Loucy (cell line): ENCODE results near the gene CEACAM8.

Experiments
- H2AFZ ChIP-seq: fragments of 200-600 bp; sonication (generic); 2 replicates; pipeline ENCODE4 v1.6.0; 2016; ENCODE audit warnings: antibody characterized with exemption, mild to moderate bottlenecking, low read length, moderate library complexity
- H3F3A ChIP-seq: fragments of 200-600 bp; 2 replicates; pipeline ENCODE4 v1.6.0; 2016; ENCODE audit warnings: antibody characterized with exemption, low read depth, mild to moderate bottlenecking
- H3K27me3 ChIP-seq: fragments of 200-600 bp; sonication (generic); 2 replicates; pipeline ENCODE4 v1.6.1; 2014; ENCODE audit warnings: low read length, mild to moderate bottlenecking; ENCODE audit not compliant: insufficient read depth, poor library complexity, severe bottlenecking
- H3K36me3 ChIP-seq: fragments of 200-600 bp; sonication (generic); 2 replicates; pipeline ENCODE4 v1.6.1; 2016; ENCODE audit warnings: low read length; ENCODE audit not compliant: insufficient read depth
- H3K4me1 ChIP-seq: fragments of 200-600 bp; sonication (generic); 2 replicates; pipeline ENCODE4 v1.5.1; 2014; ENCODE audit warnings: low read length, mild to moderate bottlenecking; ENCODE audit not compliant: insufficient read depth, poor library complexity, severe bottlenecking
- H3K4me2 ChIP-seq: fragments of 200-600 bp; sonication (generic); 2 replicates; pipeline ENCODE4 v1.6.0; 2014; ENCODE audit warnings: antibody characterized with exemption, low read length, low read depth, mild to moderate bottlenecking; ENCODE audit not compliant: poor library complexity, severe bottlenecking
- H3K4me3 ChIP-seq: fragments of 200-600 bp; sonication (generic); 2 replicates; pipeline ENCODE4 v1.5.1; 2014; ENCODE audit warnings: low read length, mild to moderate bottlenecking, mixed read lengths; ENCODE audit not compliant: poor library complexity, severe bottlenecking
- H3K79me2 ChIP-seq: fragments of 200-600 bp; sonication (generic); 2 replicates; pipeline ENCODE4 v1.6.1; 2014; ENCODE audit warnings: low read length; ENCODE audit not compliant: insufficient read depth
- H3K9ac ChIP-seq: fragments of 200-600 bp; sonication (generic); 2 replicates; pipeline ENCODE4 v1.6.0; 2014; ENCODE audit warnings: mild to moderate bottlenecking, low read depth, low read length, moderate library complexity; ENCODE audit not compliant: poor library complexity, severe bottlenecking
- H3K9me2 ChIP-seq: fragments of 200-600 bp; sonication (generic); replicated peaks from 2 replicates; pipeline ENCODE4 v1.6.1; 2016; ENCODE audit warnings: low read depth, low read length, mixed read lengths
- H3K9me3 ChIP-seq: fragments of 200-600 bp; sonication (generic); 2 replicates; pipeline ENCODE4 v1.6.1; 2014; ENCODE audit warnings: mild to moderate bottlenecking, antibody characterized with exemption, low read length, low read depth; ENCODE audit not compliant: insufficient read depth
- H4K20me1 ChIP-seq: fragments of 200-600 bp; sonication (generic); 2 replicates; pipeline ENCODE4 v1.6.0; 2014; ENCODE audit warnings: antibody characterized with exemption, low read length, mild to moderate bottlenecking; ENCODE audit not compliant: insufficient read depth, poor library complexity, severe bottlenecking
- EZH2phosphoT487 ChIP-seq: fragments of 200-600 bp; IDR thresholded peaks from 2 replicates; pipeline ENCODE4 v1.6.1; 2018; ENCODE audit warnings: antibody characterized with exemption, mild to moderate bottlenecking, moderate library complexity, borderline replicate concordance
- TF ChIP-seq, protein P1 (sequence below): fragments of 200-600 bp; sonication (generic); conservative IDR thresholded peaks from 2 replicates; pipeline ENCODE4 v1.5.1; 2014; ENCODE audit warnings: mild to moderate bottlenecking, antibody characterized with exemption, low read length

CEACAM8 gene

DNA sequence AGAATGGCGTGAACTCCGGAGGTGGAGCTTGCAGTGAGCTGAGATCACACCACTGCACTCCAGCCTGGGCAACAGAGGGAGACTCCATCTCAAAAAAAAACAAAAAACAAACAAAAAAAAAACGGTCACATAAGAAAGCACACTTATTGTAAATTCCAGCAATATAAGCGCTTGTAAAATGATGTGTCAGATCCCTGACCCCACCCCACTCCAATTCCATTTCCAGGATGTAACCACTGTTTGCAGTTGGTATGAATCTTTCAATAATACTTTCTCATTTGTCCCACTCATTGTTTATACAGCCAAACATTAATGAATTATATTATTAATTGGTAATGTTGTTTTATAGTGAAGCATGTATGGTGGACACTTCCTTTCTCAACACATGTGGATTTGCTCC lies 50.6 kb downstream of the CEACAM8 start:
- Histone ChIP-seq H3K9ac (no peak overlapping the region), H3K9me3 (no peaks in the 10 kb centered on the region)

DNA sequence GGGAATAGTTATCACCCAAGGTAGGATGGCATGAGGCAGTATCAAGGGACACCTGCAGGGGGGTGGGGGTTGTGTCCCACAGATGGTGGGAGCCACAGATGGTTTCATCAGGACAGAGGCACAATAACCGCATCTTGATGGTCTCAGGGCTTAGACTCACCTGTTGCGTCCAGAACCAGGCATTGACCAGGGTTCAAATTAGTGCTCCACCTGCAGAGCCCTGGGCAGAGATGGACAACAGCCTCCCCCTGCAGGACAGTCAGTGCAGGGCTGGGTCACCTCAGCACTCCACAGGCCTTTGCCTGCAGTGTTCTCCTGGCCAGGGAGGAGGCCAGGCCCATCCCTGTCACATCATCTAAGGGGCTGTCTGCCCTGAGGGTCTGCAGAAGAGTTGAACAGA lies 51.9 kb downstream of the CEACAM8 start:
- Histone ChIP-seq H3K9me3 (no peaks in the 10 kb centered on the region), H3K36me3 (no peaks in the 10 kb centered on the region), H3F3A (no peaks in the 10 kb centered on the region), H3K79me2 (no peaks in the 10 kb centered on the region), H3K4me2 (no peak overlapping the region), H2AFZ (no peak overlapping the region), H3K9ac (no peak overlapping the region), H3K9me2 (no peaks in the 10 kb centered on the region), H3K27me3 (no peaks in the 10 kb centered on the region), H4K20me1 (no peaks in the 10 kb centered on the region), H3K4me1 (no peaks in the 10 kb centered on the region), H3K4me3 (no peak overlapping the region)
- no peak for TF ChIP-seq EZH2phosphoT487
- TF ChIP-seq, protein P1, sequence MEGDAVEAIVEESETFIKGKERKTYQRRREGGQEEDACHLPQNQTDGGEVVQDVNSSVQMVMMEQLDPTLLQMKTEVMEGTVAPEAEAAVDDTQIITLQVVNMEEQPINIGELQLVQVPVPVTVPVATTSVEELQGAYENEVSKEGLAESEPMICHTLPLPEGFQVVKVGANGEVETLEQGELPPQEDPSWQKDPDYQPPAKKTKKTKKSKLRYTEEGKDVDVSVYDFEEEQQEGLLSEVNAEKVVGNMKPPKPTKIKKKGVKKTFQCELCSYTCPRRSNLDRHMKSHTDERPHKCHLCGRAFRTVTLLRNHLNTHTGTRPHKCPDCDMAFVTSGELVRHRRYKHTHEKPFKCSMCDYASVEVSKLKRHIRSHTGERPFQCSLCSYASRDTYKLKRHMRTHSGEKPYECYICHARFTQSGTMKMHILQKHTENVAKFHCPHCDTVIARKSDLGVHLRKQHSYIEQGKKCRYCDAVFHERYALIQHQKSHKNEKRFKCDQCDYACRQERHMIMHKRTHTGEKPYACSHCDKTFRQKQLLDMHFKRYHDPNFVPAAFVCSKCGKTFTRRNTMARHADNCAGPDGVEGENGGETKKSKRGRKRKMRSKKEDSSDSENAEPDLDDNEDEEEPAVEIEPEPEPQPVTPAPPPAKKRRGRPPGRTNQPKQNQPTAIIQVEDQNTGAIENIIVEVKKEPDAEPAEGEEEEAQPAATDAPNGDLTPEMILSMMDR = no peak

More for the DNA sequence above, 50.6 kb downstream of the CEACAM8 start:
- no peaks in the 10 kb centered on the region for H4K20me1 ChIP-seq
- H3F3A ChIP-seq = no peaks in the 10 kb centered on the region
- no peak overlapping the region for H3K4me2 ChIP-seq
- H3K4me1 ChIP-seq = no peaks in the 10 kb centered on the region
- H3K27me3 ChIP-seq = no peaks in the 10 kb centered on the region
- no peak overlapping the region for H2AFZ ChIP-seq
- H3K4me3 ChIP-seq = no peak overlapping the region
- no peaks in the 10 kb centered on the region for H3K9me2 ChIP-seq
- H3K36me3 ChIP-seq = no peaks in the 10 kb centered on the region
- TF ChIP-seq, protein P1 = no peak
- no peak for TF ChIP-seq EZH2phosphoT487
- no peaks in the 10 kb centered on the region for H3K79me2 ChIP-seq

DNA sequence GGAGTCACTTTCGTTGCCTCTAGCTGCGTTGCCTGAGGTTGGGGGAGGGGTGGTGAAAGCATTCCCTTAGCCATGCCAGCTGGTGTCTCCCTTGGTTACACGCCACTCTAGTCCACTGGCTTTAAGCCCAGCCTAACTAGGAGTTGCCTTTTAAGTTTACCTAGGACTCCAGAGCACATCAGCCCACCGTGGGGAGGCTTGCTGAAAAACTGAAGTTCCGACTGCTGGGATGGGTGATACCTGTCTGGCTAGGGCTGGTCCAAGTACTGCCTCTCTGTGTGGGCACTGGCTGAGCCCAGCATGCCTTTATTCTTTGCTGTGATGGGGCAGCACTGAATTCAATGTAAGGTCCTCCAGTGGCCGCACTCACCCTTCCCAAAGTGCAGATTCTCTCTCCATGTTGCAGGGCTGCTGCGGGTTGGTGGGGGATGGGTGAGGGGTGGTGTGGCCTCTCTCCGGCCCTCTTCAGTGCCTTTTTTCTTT lies 54.6 kb downstream of the CEACAM8 start:
- Histone ChIP-seq H3K4me1 (no peaks in the 10 kb centered on the region), H3K9me2 (no peaks in the 10 kb centered on the region), H3K79me2 (no peaks in the 10 kb centered on the region), H3F3A (no peaks in the 10 kb centered on the region), H3K9ac (no peak overlapping the region), H3K4me3 (no peak overlapping the region), H3K4me2 (no peak overlapping the region), H4K20me1 (no peaks in the 10 kb centered on the region), H2AFZ (no peak overlapping the region), H3K9me3 (no peaks in the 10 kb centered on the region), H3K36me3 (no peaks in the 10 kb centered on the region), H3K27me3 (no peaks in the 10 kb centered on the region)
- TF ChIP-seq, protein P1 = no peak
- TF ChIP-seq EZH2phosphoT487 = no peak
